Tibial artery (tissue), 4 donors: ENCODE measurements around the gene RBM10.
A peak's percentile ranks its signal among the peaks of the same experiment; 100 is the strongest.

Experiments
- DNase-seq, 2 donors: peaks; one replicate each; pipeline ENCODE4 v3.0.0-alpha.2; 2019
- H3K27ac ChIP-seq, 2 donors: fragments of 200-600 bp; sonication (generic) in 1 of 2; 1 replicate in 1 of 2; 2 replicates in 1 of 2; pipeline ENCODE4 v1.5.1; 2018 to 2019; ENCODE audit warnings: mild to moderate bottlenecking in 1 of 2
- H3K27me3 ChIP-seq, 2 donors: fragments of 200-600 bp; sonication (generic) in 1 of 2; one replicate each; pipeline versions ENCODE4 v1.5.1 to v1.6.0; 2016 to 2019
- H3K36me3 ChIP-seq, 3 donors: fragments of 200-600 bp; sonication (generic) in 2 of 3; one replicate each; pipeline ENCODE4 v1.5.1; 2016 to 2019; ENCODE audit warnings: mild to moderate bottlenecking in 2 of 3
- H3K4me1 ChIP-seq, 4 donors: fragments of 200-600 bp; sonication (generic) in 2 of 4; 1 replicate in 3 of 4; 2 replicates in 1 of 4; pipeline ENCODE4 v1.5.1; 2016 to 2019
- H3K4me3 ChIP-seq, 2 donors: fragments of 200-600 bp; sonication (generic) in 1 of 2; 1 replicate in 1 of 2; 2 replicates in 1 of 2; pipeline ENCODE4 v1.5.1; 2018 to 2019; ENCODE audit warnings: mild to moderate bottlenecking in 2 of 2
- H3K9me3 ChIP-seq, 3 donors: fragments of 200-600 bp; sonication (generic) in 1 of 3; one replicate each; pipeline ENCODE4 v1.5.1; 2016 to 2019
- CTCF ChIP-seq, 2 experiments: fragments of 200-600 bp in 1 of 2; fragments of 450-650 bp in 1 of 2; IDR thresholded peaks; one replicate each; pipeline ENCODE4 v1.5.1; 2017 to 2019; ENCODE audit warnings: antibody characterized with exemption in 2 of 2, mild to moderate bottlenecking in 1 of 2, moderate library complexity in 1 of 2
- intact Hi-C: fragments of 100-400 bp; cut with DNase I; formaldehyde crosslinking; loops from one replicate; pipeline ENCODE4 v1.15.0; 2023; ENCODE audit warnings: low total_unique reads

RBM10 gene

GRCh38 chrX:47215291-47215900 is 70.4 kb downstream of the RBM10 start:
- Histone ChIP-seq H3K9me3 (no peaks in the 10 kb centered on the region), H3K36me3 (peaks cover 19 to 61% (median 57%) of the 10 kb centered on the region in 3 donors), H3K4me1 (peaks cover 0 to 27% (median 18%) of the 10 kb centered on the region in 4 donors), H3K27ac (no peak overlapping the region), H3K27me3 (no peaks in the 10 kb centered on the region), H3K4me3 (no peak overlapping the region)
- intact Hi-C loops = no loop called here
- TF ChIP-seq CTCF (IDR thresholded peaks at IDR 0.05) = no peak
- peak in 1 of 2 donors; percentile 32 for DNase-seq

GRCh38 chrX:47216393-47216925 is 71.4 kb downstream of the RBM10 start:
- H3K36me3 ChIP-seq = peaks cover 16 to 50% (median 48%) of the 10 kb centered on the region in 3 donors
- intact Hi-C loops = no loop called here
- no peaks in the 10 kb centered on the region for H3K9me3 ChIP-seq
- H3K27me3 ChIP-seq = no peaks in the 10 kb centered on the region
- H3K4me1 ChIP-seq = peaks cover 0 to 28% (median 21%) of the 10 kb centered on the region in 4 donors
- H3K27ac ChIP-seq = peak overlapping the region; percentile 75 to 83
- no peak for TF ChIP-seq CTCF (IDR thresholded peaks at IDR 0.05)
- peak in 1 of 2 donors; percentile 19 for DNase-seq
- H3K4me3 ChIP-seq = no peak overlapping the region

GRCh38 chrX:47217121-47217851 is 72.3 kb downstream of the RBM10 start:
- no peaks in the 10 kb centered on the region for H3K27me3 ChIP-seq
- peak overlapping the region; percentile 75 to 83 for H3K27ac ChIP-seq
- H3K4me3 ChIP-seq = peak overlapping the region; percentile 31 to 44
- peaks cover 13 to 42% (median 41%) of the 10 kb centered on the region in 3 donors for H3K36me3 ChIP-seq
- TF ChIP-seq CTCF (IDR thresholded peaks at IDR 0.05) = no peak
- peak in 1 of 2 donors; percentile 29 for DNase-seq
- intact Hi-C loops = no loop called here
- no peaks in the 10 kb centered on the region for H3K9me3 ChIP-seq
- peaks cover 0 to 28% (median 21%) of the 10 kb centered on the region in 4 donors for H3K4me1 ChIP-seq

- peak; percentile 97 to 99 for DNase-seq
- peaks cover 9 to 36% (median 35%) of the 10 kb centered on the region in 3 donors for H3K36me3 ChIP-seq
- no peak for TF ChIP-seq CTCF (IDR thresholded peaks at IDR 0.05)
- no peaks in the 10 kb centered on the region for H3K9me3 ChIP-seq
- H3K4me3 ChIP-seq = peak overlapping the region; percentile 88 to 93
- intact Hi-C loops = no loop called here
- no peaks in the 10 kb centered on the region for H3K27me3 ChIP-seq
- peak overlapping the region; percentile 94 to 96 for H3K27ac ChIP-seq
- H3K4me1 ChIP-seq = peaks cover 0 to 28% (median 21%) of the 10 kb centered on the region in 4 donors
Observed at GRCh38 chrX:47217852-47218279, 72.8 kb downstream of the RBM10 start.

GRCh38 chrX:47218280-47218919 is 73.4 kb downstream of the RBM10 start, which contains the start of gene CDK16:
CDK16 (plus strand) TSS chrX:47218681; CDS start chrX:47223558, 4,877 bp downstream.
- intact Hi-C loops = no loop called here
- H3K27ac ChIP-seq = peak within 1 kb of the TSS; percentile 94 to 96
- DNase-seq = peak; percentile 58 to 86
- no peaks in the 10 kb centered on the region for H3K27me3 ChIP-seq
- H3K4me3 ChIP-seq = peak within 1 kb of the TSS; percentile 88 to 93
- H3K9me3 ChIP-seq = no peaks in the 10 kb centered on the region
- peaks cover 0 to 28% (median 21%) of the 10 kb centered on the region in 4 donors for H3K4me1 ChIP-seq
- TF ChIP-seq CTCF (IDR thresholded peaks at IDR 0.05) = no peak
- peaks cover 5 to 36% (median 35%) of the 10 kb centered on the region in 3 donors for H3K36me3 ChIP-seq
